ENCODE data around the gene RNASE7.

- no peak for TF ChIP-seq CTCF (IDR thresholded peaks at IDR 0.05)
- TF ChIP-seq POLR2A (IDR thresholded peaks at IDR 0.05): no peak
Measured at GRCh38 chr14:21026988-21027315, 15.2 kb upstream of the RNASE7 start.
